Measurements from ENCODE around the gene APP. TPM values are rescaled to one million over a fixed set of nuclear protein-coding genes. Genes with fewer than 3 reads are reported as not detected.

Gene APP
- total RNA-seq, 1 experiment from 2014 or later: 224 TPM

DNA sequence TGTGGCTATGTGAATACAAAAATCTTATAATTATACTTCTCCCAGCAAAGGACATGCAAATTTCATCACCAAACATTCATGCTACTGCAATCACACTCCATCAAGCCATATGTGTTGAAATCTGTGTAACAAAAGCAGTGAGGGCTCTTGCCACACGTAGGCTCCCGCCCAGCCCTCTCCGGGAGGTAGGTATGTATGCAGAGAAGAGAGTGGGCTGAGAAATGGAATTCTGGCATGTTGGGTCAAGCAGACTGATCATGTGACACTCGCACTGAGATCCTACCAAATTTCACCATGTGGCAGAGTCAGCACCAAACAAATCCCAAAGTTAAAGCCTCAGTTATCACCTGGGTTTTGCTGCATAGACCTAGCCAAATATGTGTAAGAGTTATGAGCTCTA, 49.7 kb downstream of the APP start:
- H4K20me1 ChIP-seq (ENCODE audit: insufficient read depth): no peaks in the 10 kb centered on the region
- no peaks in the 10 kb centered on the region for H3K36me3 ChIP-seq (ENCODE audit: low read depth)
- intact Hi-C loops (cut with micrococcal nuclease; ENCODE audit: unreplicated experiment): no loop called here
- ChIA-PET CTCF (no interaction called here), POLR2A (ENCODE audit: unreplicated experiment) (no interaction called here)
- DNase-seq: no peak
- no peak overlapping the region for H3K27ac ChIP-seq
- H3K9me2 ChIP-seq (ENCODE audit: insufficient read depth): no peaks in the 10 kb centered on the region
- peaks cover 32% of the 10 kb centered on the region for H3K4me1 ChIP-seq (replicated peaks; ENCODE audit: insufficient read depth)
- H3F3A ChIP-seq (ENCODE audit: insufficient read depth, low read depth): peaks cover 23% of the 10 kb centered on the region
- H3K79me2 ChIP-seq (ENCODE audit: low read depth): peaks cover 40% of the 10 kb centered on the region
- BruUV-seq (replicated peaks): no TSS peak
- no peaks in the 10 kb centered on the region for H3K27me3 ChIP-seq (ENCODE audit: insufficient read depth, low read depth)
- H3K4me2 ChIP-seq: no peak overlapping the region
- TF ChIP-seq, protein P1, sequence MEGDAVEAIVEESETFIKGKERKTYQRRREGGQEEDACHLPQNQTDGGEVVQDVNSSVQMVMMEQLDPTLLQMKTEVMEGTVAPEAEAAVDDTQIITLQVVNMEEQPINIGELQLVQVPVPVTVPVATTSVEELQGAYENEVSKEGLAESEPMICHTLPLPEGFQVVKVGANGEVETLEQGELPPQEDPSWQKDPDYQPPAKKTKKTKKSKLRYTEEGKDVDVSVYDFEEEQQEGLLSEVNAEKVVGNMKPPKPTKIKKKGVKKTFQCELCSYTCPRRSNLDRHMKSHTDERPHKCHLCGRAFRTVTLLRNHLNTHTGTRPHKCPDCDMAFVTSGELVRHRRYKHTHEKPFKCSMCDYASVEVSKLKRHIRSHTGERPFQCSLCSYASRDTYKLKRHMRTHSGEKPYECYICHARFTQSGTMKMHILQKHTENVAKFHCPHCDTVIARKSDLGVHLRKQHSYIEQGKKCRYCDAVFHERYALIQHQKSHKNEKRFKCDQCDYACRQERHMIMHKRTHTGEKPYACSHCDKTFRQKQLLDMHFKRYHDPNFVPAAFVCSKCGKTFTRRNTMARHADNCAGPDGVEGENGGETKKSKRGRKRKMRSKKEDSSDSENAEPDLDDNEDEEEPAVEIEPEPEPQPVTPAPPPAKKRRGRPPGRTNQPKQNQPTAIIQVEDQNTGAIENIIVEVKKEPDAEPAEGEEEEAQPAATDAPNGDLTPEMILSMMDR (conservative IDR thresholded peaks at IDR 0.05): no peak
- TF ChIP-seq EZH2 (IDR thresholded peaks at IDR 0.05; ENCODE audit: low read depth): no peak
- no peak overlapping the region for H3K4me3 ChIP-seq
- no peak overlapping the region for H2AFZ ChIP-seq
- no peaks in the 10 kb centered on the region for H3K9me3 ChIP-seq (ENCODE audit: insufficient read depth, low read depth)

DNA sequence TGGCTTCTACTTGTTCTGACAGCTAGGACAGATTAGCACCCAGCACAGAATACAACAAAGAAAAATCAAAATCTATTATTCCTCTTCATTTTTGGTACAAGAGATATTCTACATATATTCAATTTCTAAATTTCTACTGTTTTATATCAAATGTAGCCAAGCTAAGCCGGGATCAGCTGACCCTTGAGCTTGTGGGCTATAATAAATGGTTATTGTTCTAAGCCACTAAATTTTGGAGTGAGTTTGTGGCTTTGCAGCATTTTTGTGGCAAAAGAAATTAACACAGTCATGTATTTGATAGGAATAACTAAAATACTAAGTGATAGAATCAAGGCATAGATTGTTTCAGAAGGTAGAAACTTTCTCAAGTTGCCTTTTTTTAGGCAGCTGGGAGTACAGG, 50.7 kb downstream of the APP start:
- H3K9me3 ChIP-seq (ENCODE audit: insufficient read depth, low read depth): no peaks in the 10 kb centered on the region
- no peak overlapping the region for H2AFZ ChIP-seq
- H3K27ac ChIP-seq: no peak overlapping the region
- no peak overlapping the region for H3K4me3 ChIP-seq
- H3K9me2 ChIP-seq (ENCODE audit: insufficient read depth): no peaks in the 10 kb centered on the region
- H3K27me3 ChIP-seq (ENCODE audit: insufficient read depth, low read depth): no peaks in the 10 kb centered on the region
- peaks cover 42% of the 10 kb centered on the region for H3K79me2 ChIP-seq (ENCODE audit: low read depth)
- no peaks in the 10 kb centered on the region for H4K20me1 ChIP-seq (ENCODE audit: insufficient read depth)
- intact Hi-C loops (cut with micrococcal nuclease; ENCODE audit: unreplicated experiment): loop anchor here (5.0 kb wide), 1 partner anchor 47 kb away; no protein-coding TSS in a partner anchor
- ChIA-PET POLR2A (ENCODE audit: unreplicated experiment) (no interaction called here), CTCF (no interaction called here)
- H3K4me1 ChIP-seq (replicated peaks; ENCODE audit: insufficient read depth): peaks cover 41% of the 10 kb centered on the region
- peaks cover 24% of the 10 kb centered on the region for H3F3A ChIP-seq (ENCODE audit: insufficient read depth, low read depth)
- DNase-seq: no peak
- BruUV-seq (replicated peaks): no TSS peak
- no peak for TF ChIP-seq EZH2 (IDR thresholded peaks at IDR 0.05; ENCODE audit: low read depth)
- TF ChIP-seq, protein P1 (conservative IDR thresholded peaks at IDR 0.05): no peak
- H3K36me3 ChIP-seq (ENCODE audit: low read depth): no peaks in the 10 kb centered on the region
- no peak overlapping the region for H3K4me2 ChIP-seq

DNA sequence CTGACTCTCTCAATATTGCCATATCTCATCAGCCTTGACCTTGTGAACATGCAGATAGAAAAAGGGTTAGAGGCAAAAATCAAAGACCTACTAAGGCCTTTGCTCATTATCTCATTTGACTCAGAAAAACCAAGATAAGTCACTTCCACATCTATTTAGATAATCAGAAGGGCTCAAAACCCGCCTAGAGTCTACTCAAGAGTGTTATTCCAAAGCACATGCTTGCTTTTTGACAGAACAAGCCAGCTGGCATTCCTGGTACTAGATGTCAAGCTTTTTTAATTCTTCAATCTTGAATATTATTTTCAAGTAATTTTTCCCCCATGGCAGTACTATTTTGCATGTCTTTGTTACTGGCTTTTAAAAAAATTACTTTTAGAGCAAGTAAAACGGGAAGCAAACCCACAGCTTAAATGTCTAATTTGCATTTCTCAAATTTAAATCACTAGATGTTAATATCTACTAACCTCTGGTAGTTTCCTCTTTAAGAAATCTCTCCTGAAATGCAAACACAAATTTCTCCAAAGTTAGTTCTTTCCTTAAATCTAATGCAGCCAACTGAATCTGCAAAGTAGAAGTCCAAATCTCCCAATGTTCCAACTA, 51.5 kb downstream of the APP start:
- Histone ChIP-seq H3K9me2 (ENCODE audit: insufficient read depth) (no peaks in the 10 kb centered on the region), H4K20me1 (ENCODE audit: insufficient read depth) (no peaks in the 10 kb centered on the region), H3K4me1 (replicated peaks; ENCODE audit: insufficient read depth) (peaks cover 37% of the 10 kb centered on the region), H3K4me2 (no peak overlapping the region), H3K27ac (no peak overlapping the region), H3K36me3 (ENCODE audit: low read depth) (no peaks in the 10 kb centered on the region), H3K9me3 (ENCODE audit: insufficient read depth, low read depth) (no peaks in the 10 kb centered on the region), H3K4me3 (no peak overlapping the region), H3K79me2 (ENCODE audit: low read depth) (peaks cover 51% of the 10 kb centered on the region), H3F3A (ENCODE audit: insufficient read depth, low read depth) (peaks cover 24% of the 10 kb centered on the region), H2AFZ (no peak overlapping the region), H3K27me3 (ENCODE audit: insufficient read depth, low read depth) (no peaks in the 10 kb centered on the region)
- CTCF ChIA-PET: no interaction called here
- DNase-seq: no peak
- intact Hi-C loops (cut with micrococcal nuclease; ENCODE audit: unreplicated experiment): loop anchor here (5.0 kb wide), 1 partner anchor 48 kb away; no protein-coding TSS in a partner anchor
- POLR2A ChIA-PET (ENCODE audit: unreplicated experiment): no interaction called here
- no TSS peak for BruUV-seq (replicated peaks)
- no peak for TF ChIP-seq EZH2 (IDR thresholded peaks at IDR 0.05; ENCODE audit: low read depth)
- TF ChIP-seq, protein P1 (conservative IDR thresholded peaks at IDR 0.05): no peak

Data from PC-9 (cell line).